HepG2 (cell line): ENCODE data around the gene TMEM39B. TPM values are rescaled to one million over a fixed set of nuclear protein-coding genes. Genes with fewer than 3 reads are reported as not detected.

Experiments
- ATAC-seq: fragments of 200-7000 bp; cut with Tn5 transposase; 3 replicates; pipeline ENCODE4 v1.9.1; 2020; ENCODE audit warnings: mild to moderate bottlenecking, moderate library complexity
- BruUV-seq: library from RNA; stranded (reverse); fragments of 400-500 nt; replicated peaks from 2 replicates; lab custom pipeline; 2021; lab: Mats Ljungman, UMichigan
- CTCF ChIA-PET: fragments of 300-600 bp; formaldehyde crosslinking; extraction: SDS; loops from one replicate; lab custom pipeline; 2021; ENCODE audit warnings: low total read pairs, inconsistent platforms, low intra/inter-chr PET ratio; lab: Yijun Ruan, JAX
- POLR2A ChIA-PET: fragments of 350-600 bp; sonication (Branson Sonifier 250); formaldehyde crosslinking; loops from one replicate; lab custom pipeline; 2020; ENCODE audit warnings: antibody characterized with exemption, inconsistent platforms; lab: Yijun Ruan, JAX
- DNase-seq: peaks from one replicate; pipeline ENCODE4 v3.0.0-alpha.2; 2015; ENCODE audit warnings: low spot score
- FAIRE-seq: peaks from 3 replicates; lab custom pipeline; 2011; peaks lifted over from hg19 to GRCh38; lab: Jason Lieb, UNC
- H2AFZ ChIP-seq: one replicate; pipeline ENCODE4 v1.6.1; 2011; ENCODE audit warnings: low read length, inconsistent platforms
- H3K27ac ChIP-seq: fragments of 300-600 bp; 3 replicates; pipeline ENCODE4 v1.8.0; 2011; ENCODE audit warnings: mixed run types, mild to moderate bottlenecking, mixed read lengths, low read length, inconsistent platforms; ENCODE audit not compliant: insufficient read depth; ENCODE audit errors: extremely low read length
- H3K27me3 ChIP-seq, 2 experiments: fragments of 200-600 bp in 1 of 2; 2 replicates in 1 of 2; 3 replicates in 1 of 2; pipeline versions ENCODE4 v1.6.0 to v1.8.0; 2011; ENCODE audit warnings: low read length in 2 of 2, mild to moderate bottlenecking in 2 of 2, moderate library complexity in 2 of 2, inconsistent platforms in 1 of 2; ENCODE audit not compliant: insufficient read depth in 2 of 2, control insufficient read depth in 1 of 2
- H3K36me3 ChIP-seq, 2 experiments: fragments of 200-600 bp in 1 of 2; replicated peaks in 1 of 2; 2 replicates in 1 of 2; 3 replicates in 1 of 2; pipeline versions ENCODE4 v1.5.1 to v1.8.0; 2011; ENCODE audit warnings: low read length in 2 of 2, inconsistent platforms in 1 of 2; ENCODE audit not compliant: insufficient read depth in 2 of 2, control insufficient read depth in 1 of 2
- H3K4me1 ChIP-seq: 2 replicates; pipeline ENCODE4 v1.5.1; 2012; ENCODE audit warnings: low read length, inconsistent platforms; ENCODE audit not compliant: insufficient read depth
- H3K4me2 ChIP-seq: 2 replicates; pipeline ENCODE4 v1.6.0; 2011; ENCODE audit warnings: low read depth, low read length, inconsistent platforms
- H3K4me3 ChIP-seq, 3 experiments: fragments of 200-600 bp in 1 of 3; sonication (generic), shearing (Covaris generic) in 1 of 3; replicated peaks in 1 of 3; 2 replicates each; pipeline ENCODE4 v1.5.1; 2011 to 2016; ENCODE audit warnings: low read length in 3 of 3, inconsistent platforms in 2 of 3, low read depth in 2 of 3, mild to moderate bottlenecking in 2 of 3, control low read depth in 1 of 3, mixed read lengths in 1 of 3; ENCODE audit not compliant: insufficient read depth in 1 of 3
- H3K79me2 ChIP-seq: one replicate; pipeline ENCODE4 v1.6.1; 2011; ENCODE audit warnings: low read length, inconsistent platforms; ENCODE audit not compliant: insufficient read depth
- H3K9ac ChIP-seq: 2 replicates; pipeline ENCODE4 v1.6.0; 2011; ENCODE audit warnings: mild to moderate bottlenecking, low read depth, low read length, inconsistent platforms; ENCODE audit not compliant: insufficient read depth
- H3K9me3 ChIP-seq: 2 replicates; pipeline ENCODE4 v1.5.1; 2012; ENCODE audit warnings: mild to moderate bottlenecking, low read length
- H4K20me1 ChIP-seq: 2 replicates; pipeline ENCODE4 v1.6.0; 2011; ENCODE audit warnings: inconsistent platforms, mild to moderate bottlenecking, low read length, moderate library complexity; ENCODE audit not compliant: insufficient read depth
- AHDC1 ChIP-seq: sonication (generic); formaldehyde crosslinking; IDR thresholded peaks from 2 replicates; pipeline ENCODE4 v1.5.1; 2020; ENCODE audit warnings: mild to moderate bottlenecking, missing genetic modification reagents, borderline replicate concordance
- CTCF ChIP-seq: sonication (generic); formaldehyde crosslinking; IDR thresholded peaks from 2 replicates; pipeline ENCODE4 v1.5.0; 2020; ENCODE audit warnings: mild to moderate bottlenecking, missing genetic modification reagents, moderate library complexity
- ESRRA ChIP-seq: sonication (generic); formaldehyde crosslinking; IDR thresholded peaks from 2 replicates; pipeline ENCODE4 v1.5.1; 2020; ENCODE audit warnings: mild to moderate bottlenecking, low read depth, missing genetic modification reagents
- MAFK ChIP-seq, 2 experiments: IDR thresholded peaks in 1 of 2; conservative IDR thresholded peaks in 1 of 2; 2 replicates each; pipeline ENCODE4 v1.6.1; 2011; ENCODE audit warnings: improper control_type of control experiment in 2 of 2, low read length in 2 of 2
- MBD4 ChIP-seq: IDR thresholded peaks from 2 replicates; pipeline ENCODE4 v1.6.1; 2012; ENCODE audit warnings: low read length, inconsistent platforms, borderline replicate concordance
- NFE2 ChIP-seq: sonication (generic); formaldehyde crosslinking; IDR thresholded peaks from 2 replicates; pipeline ENCODE4 v1.4.0; 2020; ENCODE audit warnings: missing genetic modification reagents
- NFIB ChIP-seq: sonication (generic); formaldehyde crosslinking; IDR thresholded peaks from 2 replicates; pipeline ENCODE4 v1.9.0; 2021; ENCODE audit warnings: missing genetic modification reagents, mild to moderate bottlenecking, borderline replicate concordance
- RORA ChIP-seq: sonication (generic); formaldehyde crosslinking; IDR thresholded peaks from 2 replicates; pipeline ENCODE4 v1.5.0; 2020; ENCODE audit warnings: mild to moderate bottlenecking, missing genetic modification reagents, moderate library complexity
- SP5 ChIP-seq: IDR thresholded peaks from 2 replicates; pipeline ENCODE4 v1.6.1; 2016; ENCODE audit warnings: low read depth, borderline replicate concordance
- SRF ChIP-seq: IDR thresholded peaks from 2 replicates; pipeline ENCODE4 v1.6.1; 2011; ENCODE audit warnings: mild to moderate bottlenecking, low read depth, low read length, moderate library complexity
- STAG1 ChIP-seq: sonication (generic); formaldehyde crosslinking; IDR thresholded peaks from 2 replicates; pipeline ENCODE4 v1.4.0; 2020; ENCODE audit warnings: missing genetic modification reagents
- UBTF ChIP-seq: sonication (generic); formaldehyde crosslinking; IDR thresholded peaks from 2 replicates; pipeline ENCODE4 v1.4.0; 2020; ENCODE audit warnings: mild to moderate bottlenecking, missing genetic modification reagents
- ZNF18 ChIP-seq: sonication (generic); formaldehyde crosslinking; IDR thresholded peaks from 2 replicates; pipeline ENCODE4 v1.8.0; 2022; ENCODE audit warnings: mild to moderate bottlenecking, missing genetic modification reagents; ENCODE audit not compliant: insufficient replicate concordance
- WGBS: methylation state at CpG from one replicate; pipeline ENCODE4 v1.1.6; 2017; ENCODE audit warnings: low lambda C conversion rate; 5-methylcytosine and 5-hydroxymethylcytosine counted together
- in situ Hi-C: cut with HindIII; loops from 2 replicates; pipeline ENCODE4 v1.10.0; 2017; ENCODE audit warnings: low pct_unique_long_range_greater_than_20kb; ENCODE audit not compliant: extremely low pct_ligation_motif_present
- intact Hi-C: fragments of 100-400 bp; cut with micrococcal nuclease; formaldehyde crosslinking; loops from one replicate; pipeline ENCODE4 v1.10.0; 2022; ENCODE audit not compliant: unreplicated experiment
- polyA plus RNA-seq, 8 experiments: library from polyadenylated mRNA; depleted of rRNA in 3 of 8; stranded (reverse) in 7 of 8; unstranded in 1 of 8; fragments of >200 nt; fragmentation: Illumina TruSeq in 4 of 8; extraction: Trizol in 4 of 8; gene quantifications; 2 replicates each; pipeline versions ENCODE4 v1.2.1 to v1.2.3, GENCODE V29; 2011 to 2016; ENCODE audit warnings: low read depth in 4 of 8, missing spikeins in 1 of 8, mixed read lengths in 1 of 8; ENCODE audit not compliant: insufficient read depth in 1 of 8
- total RNA-seq, 5 experiments: library from RNA; depleted of rRNA; stranded (reverse); fragments of >200 nt; fragmentation: Illumina TruSeq; extraction: Trizol; gene quantifications; 2 replicates each; pipeline ENCODE4 v1.2.3, GENCODE V29; 2016; ENCODE audit warnings: low read depth in 1 of 5

Gene TMEM39B
- total and polyA plus RNA-seq, 2 of the 13 experiments (the other 11 are each of a cell fraction or from before 2014, with no cell fraction given): 4.9 to 10.4 TPM

- H4K20me1 ChIP-seq: no peaks in the 10 kb centered on the region
- no peak overlapping the region for H3K27ac ChIP-seq
- 77% methylated on average over 1 of the region's 1 CpG for WGBS
- no TSS peak for BruUV-seq
- ChIA-PET CTCF (interaction anchor here (1.2 kb wide), 1 partner anchor 85 kb away, joined by 3 read pairs; no protein-coding TSS in a partner anchor), POLR2A (interaction anchor here (1.5 to 4.4 kb wide), 3 partner anchors 10 to 45 kb away, joined by 3 to 25 read pairs (median 6); partner anchors contain the start of genes KPNA6 and TMEM39B)
- in situ Hi-C loops: no loop called here
- H3K4me2 ChIP-seq: no peak overlapping the region
- H3K4me3 ChIP-seq: no peak overlapping the region
- H3K36me3 ChIP-seq: peaks cover 7 to 32% of the 10 kb centered on the region in 2 experiments
- H3K4me1 ChIP-seq: peaks cover 13% of the 10 kb centered on the region
- H3K27me3 ChIP-seq: no peaks in the 10 kb centered on the region
- H3K9me3 ChIP-seq: no peaks in the 10 kb centered on the region
- FAIRE-seq (peak; percentile 52), DNase-seq (peak; percentile 37), ATAC-seq (peak; percentile 61)
- H3K9ac ChIP-seq: no peak overlapping the region
- H2AFZ ChIP-seq: no peak overlapping the region
- intact Hi-C loops: no loop called here
- H3K79me2 ChIP-seq: no peaks in the 10 kb centered on the region
- TF ChIP-seq NFE2 (CRISPR knock-in tag) (no peak), AHDC1 (CRISPR knock-in tag) (no peak), RORA (CRISPR knock-in tag) (no peak), STAG1 (CRISPR knock-in tag) (peak; percentile 53), UBTF (CRISPR knock-in tag) (no peak), MAFK (conservative IDR thresholded peaks at IDR 0.05 in 1 of 2, IDR thresholded peaks at IDR 0.05 in 1 of 2; ENCODE audit: low read length in 2 of 2) (no peak), ESRRA (no peak), CTCF (peak; percentile 49), MBD4 (no peak), NFIB (no peak), ZNF18 (CRISPR knock-in tag) (no peak), SP5 (CRISPR knock-in tag) (no peak), SRF (no peak)
Measured at GRCh38 chr1:32063261-32063681, 9.5 kb upstream of the TMEM39B start.
